HEK293 (cell line): Measurements from ENCODE around the gene JPH2.
"Not testable (repeated sequence)": the region's sequence is repeated elsewhere in the genome, so short reads cannot be mapped to it uniquely, and the experiment has no call there.

ENCODE experiments used
- CTCF ChIA-PET: fragments of 350-600 bp; formaldehyde crosslinking; extraction: SDS; loops from one replicate; lab custom pipeline; 2021; ENCODE audit warnings: antibody characterized with exemption; lab: Yijun Ruan, JAX
- POLR2A ChIA-PET: fragments of 300-600 bp; formaldehyde crosslinking; extraction: SDS; loops from one replicate; lab custom pipeline; 2020; ENCODE audit warnings: antibody characterized with exemption, inconsistent platforms; lab: Yijun Ruan, JAX
- H3K27ac ChIP-seq: fragments of 200-500 bp; sonication (Bioruptor generic); 2 replicates; pipeline ENCODE4 v1.5.1; 2014; ENCODE audit warnings: low read depth, low read length, control low read depth, inconsistent platforms; ENCODE audit errors: extremely low read depth
- H3K36me3 ChIP-seq, 2 experiments: fragments of 200-500 bp in 1 of 2; sonication (Bioruptor generic) in 1 of 2; 1 replicate in 1 of 2; 2 replicates in 1 of 2; pipeline ENCODE4 v1.5.1; 2014 to 2017; ENCODE audit warnings: inconsistent platforms in 2 of 2, low read length in 2 of 2; ENCODE audit not compliant: control insufficient read depth in 2 of 2, insufficient read depth in 1 of 2
- H3K4me1 ChIP-seq: fragments of 200-500 bp; sonication (Bioruptor generic); 2 replicates; pipeline ENCODE4 v1.5.1; 2014; ENCODE audit warnings: mild to moderate bottlenecking, low read length, inconsistent platforms; ENCODE audit not compliant: control insufficient read depth, insufficient read depth
- H3K4me3 ChIP-seq: 2 replicates; pipeline ENCODE4 v1.5.1; 2011; ENCODE audit warnings: low read depth, mild to moderate bottlenecking, control low read depth, low read length, moderate library complexity
- H3K9me3 ChIP-seq: fragments of 200-500 bp; sonication (Bioruptor generic); 2 replicates; pipeline ENCODE4 v1.5.1; 2014; ENCODE audit warnings: low read depth, low read length, inconsistent platforms; ENCODE audit not compliant: control insufficient read depth, insufficient read depth
- GFI1B ChIP-seq: fragments of 450-650 bp; formaldehyde crosslinking; IDR thresholded peaks from 2 replicates; pipeline ENCODE4 v1.5.1; 2016; ENCODE audit warnings: missing biosample characterization, missing genetic modification characterization
- KLF8 ChIP-seq: fragments of 450-650 bp; formaldehyde crosslinking; IDR thresholded peaks from 2 replicates; pipeline ENCODE4 v1.5.1; 2016; ENCODE audit warnings: missing biosample characterization, missing genetic modification characterization
- PRDM1 ChIP-seq: fragments of 450-650 bp; formaldehyde crosslinking; IDR thresholded peaks from 2 replicates; pipeline ENCODE4; 2016; ENCODE audit warnings: missing biosample characterization, missing genetic modification characterization
- SP7 ChIP-seq: fragments of 450-650 bp; formaldehyde crosslinking; IDR thresholded peaks from 2 replicates; pipeline ENCODE4 v1.5.1; 2016; ENCODE audit warnings: missing biosample characterization, missing genetic modification characterization
- YY1 ChIP-seq: fragments of 450-650 bp; formaldehyde crosslinking; IDR thresholded peaks from 2 replicates; pipeline ENCODE4 v1.5.1; 2018; ENCODE audit warnings: missing biosample characterization, missing genetic modification characterization
- ZBTB17 ChIP-seq: fragments of 450-650 bp; formaldehyde crosslinking; IDR thresholded peaks from 2 replicates; pipeline ENCODE4 v1.5.1; 2016; ENCODE audit warnings: missing biosample characterization, missing genetic modification characterization
- ZEB2 ChIP-seq: fragments of 450-650 bp; formaldehyde crosslinking; IDR thresholded peaks from 2 replicates; pipeline ENCODE4 v1.5.1; 2016; ENCODE audit warnings: missing biosample characterization, missing genetic modification characterization
- ZFP37 ChIP-seq: fragments of 450-650 bp; formaldehyde crosslinking; IDR thresholded peaks from 2 replicates; pipeline ENCODE4 v1.5.1; 2016; ENCODE audit warnings: missing biosample characterization, missing genetic modification characterization
- ZNF501 ChIP-seq: fragments of 450-650 bp; formaldehyde crosslinking; IDR thresholded peaks from 2 replicates; pipeline ENCODE4 v1.5.1; 2016; ENCODE audit warnings: missing biosample characterization, missing genetic modification characterization
- ZNF513 ChIP-seq: fragments of 450-650 bp; IDR thresholded peaks from 2 replicates; pipeline ENCODE4 v1.5.1; 2018; ENCODE audit warnings: missing biosample characterization, missing genetic modification characterization
- ZNF530 ChIP-seq: fragments of 450-650 bp; formaldehyde crosslinking; IDR thresholded peaks from 2 replicates; pipeline ENCODE4 v1.5.1; 2016; ENCODE audit warnings: low read depth, missing biosample characterization, missing genetic modification characterization
- ZNF558 ChIP-seq: fragments of 450-650 bp; formaldehyde crosslinking; IDR thresholded peaks from 2 replicates; pipeline ENCODE4 v1.5.1; 2016; ENCODE audit warnings: missing biosample characterization, missing genetic modification characterization
- ZNF654 ChIP-seq: fragments of 450-650 bp; formaldehyde crosslinking; IDR thresholded peaks from 2 replicates; pipeline ENCODE4 v1.5.1; 2016; ENCODE audit warnings: low read depth, missing biosample characterization, missing genetic modification characterization
- TF ChIP-seq, protein P1 (sequence below): fragments of 450-650 bp; formaldehyde crosslinking; IDR thresholded peaks from 2 replicates; pipeline ENCODE4 v1.5.1; 2016; ENCODE audit warnings: missing biosample characterization, missing genetic modification characterization
- TF ChIP-seq, protein P2 (sequence below): fragments of 450-650 bp; formaldehyde crosslinking; IDR thresholded peaks from 2 replicates; pipeline ENCODE4 v1.5.1; 2016; ENCODE audit warnings: missing biosample characterization, missing genetic modification characterization

Gene JPH2

DNA sequence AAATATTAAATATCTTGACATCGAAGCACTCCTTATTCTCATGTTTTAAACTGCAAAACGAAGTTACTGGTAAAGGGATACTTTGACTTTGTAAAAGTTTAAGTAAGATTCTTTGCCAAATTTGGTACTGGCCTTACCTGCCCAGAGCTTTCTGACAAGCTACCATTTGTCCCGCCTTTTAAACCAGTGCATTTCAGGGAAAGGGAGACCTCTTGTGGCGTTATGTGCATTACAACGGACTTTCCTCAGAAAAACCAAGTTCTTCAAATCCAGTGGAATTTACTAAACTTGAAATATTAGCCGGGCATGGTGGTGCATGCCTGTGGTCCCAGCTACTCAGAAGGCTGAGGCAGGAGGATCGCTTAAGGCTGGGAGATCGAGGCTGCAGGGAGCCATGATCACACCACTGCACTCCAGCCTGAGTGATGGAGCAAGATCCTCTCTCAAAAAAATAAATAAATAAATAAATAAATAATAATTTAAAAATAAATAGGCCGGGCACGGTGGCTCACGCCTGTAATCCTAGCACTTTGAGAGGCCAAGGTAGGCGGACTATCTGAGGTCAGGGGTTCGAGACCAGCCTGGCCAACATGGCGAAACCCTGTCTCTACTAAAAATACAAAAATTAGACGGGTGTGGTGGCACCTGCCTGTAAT is 3.3 kb upstream of the JPH2 start:
- H3K4me3 ChIP-seq, H3K9me3 ChIP-seq, H3K4me1 ChIP-seq, H3K36me3 ChIP-seq, H3K27ac ChIP-seq: not testable (repeated sequence)
- TF ChIP-seq PRDM1 (tag by site-specific recombination) (peak; percentile 33; the same call in 1 of the 2 replicates), GFI1B (tag by site-specific recombination) (0 out of 2 replicates have a peak, but pooled peaks have one; percentile 14), ZNF654 (tag by site-specific recombination) (peak; percentile 94), ZBTB17 (peak; percentile 37; the same call in 1 of the 2 replicates), SP7 (tag by site-specific recombination) (0 out of 2 replicates have a peak, but pooled peaks have one; percentile 24), KLF8 (tag by site-specific recombination) (peak; percentile 21; the same call in 1 of the 2 replicates), ZFP37 (tag by site-specific recombination) (0 out of 2 replicates have a peak, but pooled peaks have one; percentile 52), ZEB2 (tag by site-specific recombination) (0 out of 2 replicates have a peak, but pooled peaks have one; percentile 22)
- TF ChIP-seq, protein P1, sequence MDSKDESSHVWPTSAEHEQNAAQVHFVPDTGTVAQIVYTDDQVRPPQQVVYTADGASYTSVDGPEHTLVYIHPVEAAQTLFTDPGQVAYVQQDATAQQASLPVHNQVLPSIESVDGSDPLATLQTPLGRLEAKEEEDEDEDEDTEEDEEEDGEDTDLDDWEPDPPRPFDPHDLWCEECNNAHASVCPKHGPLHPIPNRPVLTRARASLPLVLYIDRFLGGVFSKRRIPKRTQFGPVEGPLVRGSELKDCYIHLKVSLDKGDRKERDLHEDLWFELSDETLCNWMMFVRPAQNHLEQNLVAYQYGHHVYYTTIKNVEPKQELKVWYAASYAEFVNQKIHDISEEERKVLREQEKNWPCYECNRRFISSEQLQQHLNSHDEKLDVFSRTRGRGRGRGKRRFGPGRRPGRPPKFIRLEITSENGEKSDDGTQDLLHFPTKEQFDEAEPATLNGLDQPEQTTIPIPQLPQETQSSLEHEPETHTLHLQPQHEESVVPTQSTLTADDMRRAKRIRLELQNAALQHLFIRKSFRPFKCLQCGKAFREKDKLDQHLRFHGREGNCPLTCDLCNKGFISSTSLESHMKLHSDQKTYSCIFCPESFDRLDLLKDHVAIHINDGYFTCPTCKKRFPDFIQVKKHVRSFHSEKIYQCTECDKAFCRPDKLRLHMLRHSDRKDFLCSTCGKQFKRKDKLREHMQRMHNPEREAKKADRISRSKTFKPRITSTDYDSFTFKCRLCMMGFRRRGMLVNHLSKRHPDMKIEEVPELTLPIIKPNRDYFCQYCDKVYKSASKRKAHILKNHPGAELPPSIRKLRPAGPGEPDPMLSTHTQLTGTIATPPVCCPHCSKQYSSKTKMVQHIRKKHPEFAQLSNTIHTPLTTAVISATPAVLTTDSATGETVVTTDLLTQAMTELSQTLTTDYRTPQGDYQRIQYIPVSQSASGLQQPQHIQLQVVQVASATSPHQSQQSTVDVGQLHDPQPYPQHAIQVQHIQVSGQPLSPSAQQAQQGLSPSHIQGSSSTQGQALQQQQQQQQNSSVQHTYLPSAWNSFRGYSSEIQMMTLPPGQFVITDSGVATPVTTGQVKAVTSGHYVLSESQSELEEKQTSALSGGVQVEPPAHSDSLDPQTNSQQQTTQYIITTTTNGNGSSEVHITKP (tag by site-specific recombination), result peak; percentile 35; the same call in 1 of the 2 replicates
- TF ChIP-seq, protein P2, sequence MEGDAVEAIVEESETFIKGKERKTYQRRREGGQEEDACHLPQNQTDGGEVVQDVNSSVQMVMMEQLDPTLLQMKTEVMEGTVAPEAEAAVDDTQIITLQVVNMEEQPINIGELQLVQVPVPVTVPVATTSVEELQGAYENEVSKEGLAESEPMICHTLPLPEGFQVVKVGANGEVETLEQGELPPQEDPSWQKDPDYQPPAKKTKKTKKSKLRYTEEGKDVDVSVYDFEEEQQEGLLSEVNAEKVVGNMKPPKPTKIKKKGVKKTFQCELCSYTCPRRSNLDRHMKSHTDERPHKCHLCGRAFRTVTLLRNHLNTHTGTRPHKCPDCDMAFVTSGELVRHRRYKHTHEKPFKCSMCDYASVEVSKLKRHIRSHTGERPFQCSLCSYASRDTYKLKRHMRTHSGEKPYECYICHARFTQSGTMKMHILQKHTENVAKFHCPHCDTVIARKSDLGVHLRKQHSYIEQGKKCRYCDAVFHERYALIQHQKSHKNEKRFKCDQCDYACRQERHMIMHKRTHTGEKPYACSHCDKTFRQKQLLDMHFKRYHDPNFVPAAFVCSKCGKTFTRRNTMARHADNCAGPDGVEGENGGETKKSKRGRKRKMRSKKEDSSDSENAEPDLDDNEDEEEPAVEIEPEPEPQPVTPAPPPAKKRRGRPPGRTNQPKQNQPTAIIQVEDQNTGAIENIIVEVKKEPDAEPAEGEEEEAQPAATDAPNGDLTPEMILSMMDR (tag by site-specific recombination), result peak; percentile 72; the same call in 1 of the 2 replicates
- POLR2A ChIA-PET, result interaction anchor here (0.8 to 4.2 kb wide), 4 partner anchors 70 to 100 kb away, joined by 3 to 21 read pairs (median 4); no protein-coding TSS in a partner anchor
- CTCF ChIA-PET, result interaction anchor here (0.6 to 6.7 kb wide), 40 partner anchors 11 to 896 kb away, joined by 3 to 316 read pairs (median 5); partner anchors contain the start of gene OSER1

GRCh38 chr20:44188752-44189151 is 1.8 kb upstream of the JPH2 start:
- ChIA-PET CTCF (interaction anchor here (0.9 to 6.7 kb wide), 12 partner anchors 10 to 494 kb away, joined by 3 to 316 read pairs (median 5); no protein-coding TSS in a partner anchor), POLR2A (interaction anchor here (1.4 to 4.2 kb wide), 3 partner anchors 52 to 77 kb away, joined by 3 to 21 read pairs (median 6); no protein-coding TSS in a partner anchor)
- TF ChIP-seq YY1 (tag by site-specific recombination), result no peak
- TF ChIP-seq ZNF530 (tag by site-specific recombination), result no peak
- TF ChIP-seq ZNF501 (tag by site-specific recombination), result no peak
- TF ChIP-seq ZNF558 (tag by site-specific recombination), result no peak
- no peak for TF ChIP-seq ZNF513 (tag by site-specific recombination)
- Histone ChIP-seq H3K27ac (no peak overlapping the region), H3K9me3 (no peaks in the 10 kb centered on the region), H3K4me3 (no peak overlapping the region), H3K4me1 (peaks cover 6% of the 10 kb centered on the region), H3K36me3 (no peaks in the 10 kb centered on the region)
